ENCODE measurements around the gene DAZL. TPM values are rescaled to one million over a fixed set of nuclear protein-coding genes. Genes with fewer than 3 reads are reported as not detected.
A peak's percentile ranks its signal among the peaks of the same experiment; 100 is the strongest.

The DAZL gene
- total RNA-seq, 4 donors from 2014 or later: not detected

DNA sequence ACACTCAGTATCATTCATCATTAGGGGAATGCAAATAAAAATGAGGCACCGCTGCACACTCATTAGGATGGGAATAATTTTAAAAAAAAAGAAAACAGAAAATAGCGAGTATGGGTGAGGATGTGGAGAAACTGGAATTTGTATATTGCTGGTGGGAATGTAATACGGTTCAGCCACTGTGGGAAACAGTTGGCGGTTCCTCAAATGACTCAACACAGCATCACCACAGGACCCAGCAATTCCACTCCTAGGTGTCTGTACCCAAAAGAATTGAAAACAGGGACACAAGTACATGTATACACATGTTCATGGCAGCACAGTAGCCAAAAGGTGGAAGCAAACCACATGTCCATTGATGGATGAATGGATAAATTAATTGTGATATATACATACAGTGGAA lies 56.5 kb downstream of the DAZL start:
- H3K4me3 ChIP-seq: no peak overlapping the region
- H3K9me3 ChIP-seq: no peaks in the 10 kb centered on the region
- TF ChIP-seq POLR2A (IDR thresholded peaks at IDR 0.05): no peak
- TF ChIP-seq, protein P1, sequence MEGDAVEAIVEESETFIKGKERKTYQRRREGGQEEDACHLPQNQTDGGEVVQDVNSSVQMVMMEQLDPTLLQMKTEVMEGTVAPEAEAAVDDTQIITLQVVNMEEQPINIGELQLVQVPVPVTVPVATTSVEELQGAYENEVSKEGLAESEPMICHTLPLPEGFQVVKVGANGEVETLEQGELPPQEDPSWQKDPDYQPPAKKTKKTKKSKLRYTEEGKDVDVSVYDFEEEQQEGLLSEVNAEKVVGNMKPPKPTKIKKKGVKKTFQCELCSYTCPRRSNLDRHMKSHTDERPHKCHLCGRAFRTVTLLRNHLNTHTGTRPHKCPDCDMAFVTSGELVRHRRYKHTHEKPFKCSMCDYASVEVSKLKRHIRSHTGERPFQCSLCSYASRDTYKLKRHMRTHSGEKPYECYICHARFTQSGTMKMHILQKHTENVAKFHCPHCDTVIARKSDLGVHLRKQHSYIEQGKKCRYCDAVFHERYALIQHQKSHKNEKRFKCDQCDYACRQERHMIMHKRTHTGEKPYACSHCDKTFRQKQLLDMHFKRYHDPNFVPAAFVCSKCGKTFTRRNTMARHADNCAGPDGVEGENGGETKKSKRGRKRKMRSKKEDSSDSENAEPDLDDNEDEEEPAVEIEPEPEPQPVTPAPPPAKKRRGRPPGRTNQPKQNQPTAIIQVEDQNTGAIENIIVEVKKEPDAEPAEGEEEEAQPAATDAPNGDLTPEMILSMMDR (IDR thresholded peaks at IDR 0.05): no peak
- no peak overlapping the region for H3K27ac ChIP-seq
- H3K4me1 ChIP-seq: no peaks in the 10 kb centered on the region
- no peaks in the 10 kb centered on the region for H3K36me3 ChIP-seq
- no peak for DNase-seq
- H3K27me3 ChIP-seq: no peaks in the 10 kb centered on the region

GRCh38 chr3:16547561-16548357 lies 57.5 kb downstream of the DAZL start:
- H3K4me1 ChIP-seq: no peaks in the 10 kb centered on the region
- H3K4me3 ChIP-seq: no peak overlapping the region
- no peaks in the 10 kb centered on the region for H3K36me3 ChIP-seq
- TF ChIP-seq, protein P1 (IDR thresholded peaks at IDR 0.05): no peak
- TF ChIP-seq POLR2A (IDR thresholded peaks at IDR 0.05): no peak
- H3K9me3 ChIP-seq: no peaks in the 10 kb centered on the region
- H3K27ac ChIP-seq: no peak overlapping the region
- H3K27me3 ChIP-seq: no peaks in the 10 kb centered on the region
- no peak for DNase-seq

- TF ChIP-seq POLR2A (IDR thresholded peaks at IDR 0.05): no peak
- TF ChIP-seq, protein P1 (IDR thresholded peaks at IDR 0.05): no peak
- peak overlapping the region in 1 of 4 donors; percentile 26 for H3K27ac ChIP-seq
- no peaks in the 10 kb centered on the region for H3K9me3 ChIP-seq
- H3K36me3 ChIP-seq: no peaks in the 10 kb centered on the region
- no peaks in the 10 kb centered on the region for H3K27me3 ChIP-seq
- no peak for DNase-seq
- no peak overlapping the region for H3K4me3 ChIP-seq
- H3K4me1 ChIP-seq: no peaks in the 10 kb centered on the region
Measured at GRCh38 chr3:16546186-16547010, 58.8 kb downstream of the DAZL start.

- H3K4me3 ChIP-seq: no peak overlapping the region
- TF ChIP-seq, protein P1 (IDR thresholded peaks at IDR 0.05): no peak
- TF ChIP-seq POLR2A (IDR thresholded peaks at IDR 0.05): no peak
- H3K9me3 ChIP-seq: no peaks in the 10 kb centered on the region
- H3K36me3 ChIP-seq: no peaks in the 10 kb centered on the region
- DNase-seq: no peak
- H3K27me3 ChIP-seq: no peaks in the 10 kb centered on the region
- H3K27ac ChIP-seq: peak overlapping the region in 1 of 4 donors; percentile 26
- no peaks in the 10 kb centered on the region for H3K4me1 ChIP-seq
Measured at GRCh38 chr3:16545413-16546185, 59.6 kb downstream of the DAZL start.

GRCh38 chr3:16543242-16543864 lies 61.9 kb downstream of the DAZL start:
- DNase-seq: no peak
- Histone ChIP-seq H3K27ac (no peak overlapping the region), H3K4me1 (no peaks in the 10 kb centered on the region), H3K4me3 (no peak overlapping the region), H3K36me3 (no peaks in the 10 kb centered on the region), H3K27me3 (no peaks in the 10 kb centered on the region), H3K9me3 (no peaks in the 10 kb centered on the region)
- TF ChIP-seq, protein P1 (IDR thresholded peaks at IDR 0.05): no peak
- TF ChIP-seq POLR2A (IDR thresholded peaks at IDR 0.05): no peak

Data from Peyer's patch (tissue), 4 donors.